ENCODE results near the gene FBXO7. TPM values are rescaled to one million over a fixed set of nuclear protein-coding genes. Genes with fewer than 3 reads are reported as not detected.

The FBXO7 gene
- 69.1 to 73.8 TPM (median 72.8 TPM) in 5 replicates for total RNA-seq (2022; extraction: Qiagen RNA extraction)

DNA sequence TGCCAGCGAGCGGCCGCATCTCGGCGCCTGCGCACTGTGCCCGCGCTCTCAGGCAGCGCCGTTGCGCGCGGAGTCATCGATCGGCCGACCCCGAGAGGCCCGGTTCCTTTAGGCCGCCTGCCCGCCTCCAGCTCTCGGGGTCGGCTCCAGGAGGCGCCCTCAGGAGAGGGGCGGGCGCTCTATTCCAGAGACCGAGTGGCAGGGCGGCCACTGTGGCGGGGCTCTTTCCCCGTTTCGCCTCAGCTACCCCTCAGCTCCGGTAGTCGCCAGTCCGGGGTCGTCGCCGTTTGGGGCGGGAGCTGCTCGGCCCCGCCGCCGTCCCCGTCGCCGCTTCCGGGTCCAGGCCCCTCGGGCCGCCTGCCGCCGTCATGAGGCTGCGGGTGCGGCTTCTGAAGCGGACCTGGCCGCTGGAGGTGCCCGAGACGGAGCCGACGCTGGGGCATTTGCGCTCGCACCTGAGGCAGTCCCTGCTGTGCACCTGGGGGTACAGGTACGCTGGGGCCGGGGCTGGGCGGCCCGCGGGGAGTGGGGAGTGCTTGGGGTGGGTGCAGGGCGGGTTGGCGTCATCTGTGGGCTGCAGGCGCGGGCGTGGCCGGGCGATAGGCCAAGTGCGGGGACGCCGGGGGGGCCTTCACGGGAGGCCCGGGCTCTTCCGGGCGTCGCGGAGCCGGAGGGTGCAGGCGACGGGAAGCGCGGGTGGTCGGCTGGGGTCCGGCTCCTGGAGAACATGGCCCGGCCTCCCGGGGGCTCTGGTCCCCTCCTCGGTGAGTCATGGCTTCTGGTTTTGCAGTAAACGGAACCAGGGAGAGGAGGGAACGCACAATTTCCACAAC, at the start of gene FBXO7:
Gene FBXO7, plus strand, starts transcription at position 177 of the 833 bp plus-strand sequence. Its CDS starts 192 bp downstream, at position 369.

Other genes with a start within 250 kb of the FBXO7 start
- not detected in 5 replicates for gene SLC5A4, start 219.5 kb upstream of the FBXO7 start, total RNA-seq (2022; extraction: Qiagen RNA extraction)
- gene RFPL3, start 116.9 kb upstream of the FBXO7 start, total RNA-seq (2022; extraction: Qiagen RNA extraction): not detected in 5 replicates
- 76.7 to 87.1 TPM (median 79.1 TPM) in 5 replicates for gene RTCB, start 62.6 kb upstream of the FBXO7 start, total RNA-seq (2022; extraction: Qiagen RNA extraction)
- not detected in 5 replicates for gene BPIFC, start 10.4 kb upstream of the FBXO7 start, total RNA-seq (2022; extraction: Qiagen RNA extraction)

Data from A549 treated with CORT108297 at 1 μM for 4 hours (cell line).